Eye (tissue), 1 donor: Measurements from ENCODE around the gene KCNMB2.
"Not testable (repeated sequence)": the region's sequence is repeated elsewhere in the genome, so short reads cannot be mapped to it uniquely, and the experiment has no call there.

ENCODE experiments used
- DNase-seq: peaks from one replicate; pipeline ENCODE4 v3.0.0-alpha.2; 2015

The KCNMB2 gene

DNA sequence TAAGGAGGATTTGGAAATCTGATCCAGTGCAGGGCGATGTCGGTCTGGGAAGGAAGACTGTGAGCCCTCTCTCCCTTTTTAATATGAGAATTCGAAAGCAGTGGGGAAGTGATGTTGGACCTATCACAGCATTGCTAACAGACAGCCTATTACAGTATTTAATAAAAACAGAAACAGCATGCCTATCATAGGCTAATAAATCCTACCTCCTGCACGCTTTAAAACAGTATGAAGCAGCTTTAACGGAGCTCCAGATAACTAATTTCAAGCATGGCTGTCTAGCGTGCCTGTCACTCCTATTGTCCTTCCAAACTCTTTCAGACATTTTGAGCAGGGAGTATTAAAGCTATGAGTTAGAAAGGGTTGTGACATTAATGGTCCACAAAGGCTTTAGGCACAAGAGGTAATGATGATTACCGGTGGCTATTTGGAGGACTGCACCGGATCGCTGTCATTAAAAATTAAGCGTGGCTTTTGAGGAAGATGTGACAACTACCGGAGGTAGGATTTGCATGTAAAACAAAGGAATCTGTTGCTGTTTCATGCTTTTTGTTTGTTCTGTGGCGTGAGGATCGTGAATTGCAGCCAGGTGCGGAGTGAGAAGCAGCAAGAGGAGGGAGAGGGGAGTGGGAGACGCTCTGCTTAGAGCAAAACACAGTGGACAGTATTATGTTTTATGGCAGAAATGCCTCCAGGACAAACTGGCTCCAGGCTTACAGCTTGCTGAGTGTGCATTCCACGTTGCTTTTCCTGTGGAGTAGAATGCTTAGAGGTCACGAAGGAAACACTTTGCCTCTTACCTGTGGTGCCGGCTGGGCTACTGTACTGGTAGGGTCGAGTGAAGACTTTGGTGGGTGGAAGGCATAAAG is at the start of gene KCNMB2:
KCNMB2 (plus strand) TSS at position 226 of the 869 bp plus-strand sequence.
- peak; percentile 77 for DNase-seq

DNA sequence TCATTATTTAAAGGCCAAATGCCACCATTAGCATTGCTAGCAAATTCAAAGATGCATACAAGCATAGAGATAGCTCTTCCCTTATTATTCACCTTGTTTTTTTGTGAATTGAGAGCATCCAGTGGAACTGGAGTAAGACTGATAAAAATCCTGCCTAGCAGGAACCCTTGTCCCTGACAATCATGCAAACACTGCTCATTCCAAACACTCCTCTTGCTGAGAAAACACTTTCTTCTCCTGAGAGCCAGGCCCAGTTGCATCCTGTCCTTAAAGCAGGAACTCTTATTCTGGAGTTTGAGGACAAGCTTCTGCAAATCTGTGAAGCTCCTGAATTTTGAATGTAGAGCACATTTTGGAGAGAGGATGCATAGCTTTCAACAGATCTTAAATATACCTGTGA is 49.3 kb upstream of the KCNMB2 start:
- no peak for DNase-seq

DNA sequence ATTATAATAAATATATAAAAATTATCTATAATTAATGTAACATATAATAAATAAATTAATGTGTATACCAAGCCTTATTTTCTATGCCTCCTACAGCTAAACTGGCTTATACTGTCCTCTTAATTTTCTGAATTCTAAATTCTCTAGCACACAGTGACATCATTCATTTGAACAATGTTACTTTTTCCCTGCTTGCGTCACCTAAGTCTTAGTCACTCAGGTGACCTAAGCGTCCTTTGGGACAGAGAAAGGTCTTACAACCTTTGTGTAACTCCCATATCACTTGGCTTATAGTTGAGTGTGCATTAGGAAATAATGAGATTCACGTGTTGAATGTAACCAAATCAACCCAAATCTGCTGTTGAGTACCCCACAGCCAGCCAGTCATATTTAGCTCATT is 48.5 kb upstream of the KCNMB2 start:
- DNase-seq: no peak

DNA sequence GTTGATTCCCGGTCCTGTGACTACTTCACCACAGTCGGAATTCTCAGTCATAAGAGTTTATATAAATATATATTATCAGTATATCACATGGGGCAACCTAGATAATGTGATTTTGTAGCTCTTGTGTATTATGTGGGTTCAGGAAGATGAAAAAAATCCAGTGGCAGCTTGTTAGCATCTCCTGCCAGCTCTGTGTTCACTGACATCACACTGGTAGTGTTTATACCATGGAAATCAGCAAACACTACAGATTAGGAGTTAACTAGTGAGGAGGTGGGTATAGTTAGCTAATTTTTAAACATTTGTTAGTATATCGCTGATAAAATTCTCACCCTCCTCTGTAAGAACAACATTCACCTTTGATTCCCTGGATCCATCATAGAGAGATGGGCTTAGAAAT is 44.5 kb upstream of the KCNMB2 start:
- DNase-seq: no peak

DNA sequence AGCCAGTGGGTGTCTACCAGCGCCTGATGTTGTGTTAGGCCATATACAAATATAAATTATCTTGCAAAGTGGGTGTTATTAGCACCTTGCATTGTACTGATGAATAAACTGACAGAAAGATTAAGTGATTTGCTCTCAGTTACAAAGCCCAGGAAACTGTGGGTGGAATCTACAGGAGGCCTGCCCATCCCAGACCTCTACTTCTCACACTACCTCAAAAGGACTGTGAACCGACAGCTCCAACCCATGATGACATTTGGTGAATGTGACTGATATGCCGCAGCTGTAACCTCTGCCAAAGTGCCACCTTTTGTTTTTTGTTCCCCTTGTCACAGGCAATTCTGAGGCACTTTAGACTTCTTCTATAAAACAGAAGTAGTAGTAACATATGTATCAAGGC is 43.7 kb upstream of the KCNMB2 start:
- no peak for DNase-seq

DNA sequence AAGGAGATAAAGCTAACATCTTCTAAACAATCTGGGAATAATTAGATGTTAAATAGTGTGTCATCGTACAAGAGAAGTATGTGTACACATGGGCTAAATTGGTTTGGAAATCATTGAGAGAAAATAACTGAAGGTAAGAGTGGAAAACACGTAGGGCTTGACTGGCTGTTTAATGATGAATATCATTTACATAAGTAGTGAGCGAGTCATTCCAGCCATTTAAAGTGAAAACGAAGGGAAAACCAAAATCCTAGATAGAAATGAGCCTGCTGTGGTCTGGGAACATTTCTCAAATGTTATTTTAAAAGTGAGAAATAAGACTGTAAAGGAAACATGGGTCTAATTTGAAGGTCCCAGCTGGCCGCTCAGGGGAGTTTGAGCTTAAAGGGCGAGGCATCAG is 41.9 kb upstream of the KCNMB2 start:
- DNase-seq: no peak

DNA sequence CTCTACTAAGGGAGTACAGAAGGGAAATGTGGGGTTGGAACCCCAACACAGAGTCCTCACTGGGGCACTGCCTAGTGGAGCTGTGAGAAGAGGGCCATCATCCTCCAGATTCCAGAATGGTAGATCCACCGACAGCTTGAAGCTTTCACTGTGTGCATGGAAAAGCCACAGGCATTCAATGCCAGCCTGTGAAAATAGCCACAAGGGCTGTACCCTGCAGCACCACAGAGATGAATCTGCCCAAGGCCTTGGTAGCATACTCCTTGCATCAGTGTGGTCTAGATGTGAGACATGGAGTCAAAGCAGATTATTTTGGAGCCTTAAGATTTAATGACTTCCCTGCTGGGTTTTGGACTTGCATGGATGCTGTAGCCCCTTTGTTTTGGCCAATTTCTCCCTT is 39.3 kb upstream of the KCNMB2 start:
- no peak for DNase-seq

DNA sequence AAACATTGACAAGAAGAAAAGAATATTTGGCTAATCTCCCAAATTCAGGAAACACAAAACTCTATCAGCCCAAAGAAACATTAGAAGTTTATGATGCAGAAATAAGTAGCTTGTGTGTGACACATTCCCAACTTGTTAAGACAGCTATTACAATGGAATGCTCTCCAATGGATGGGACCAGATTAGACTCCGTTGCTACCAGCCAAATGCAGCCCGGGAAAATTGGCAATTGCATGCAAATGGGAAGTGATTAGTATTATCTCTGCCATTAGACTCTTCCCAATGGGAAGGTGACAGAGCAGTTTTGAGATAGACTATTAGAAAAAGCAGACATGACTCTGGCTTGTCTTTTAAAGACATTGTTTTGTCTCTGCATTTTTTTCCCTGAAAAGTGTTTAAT is 37.4 kb upstream of the KCNMB2 start:
- no peak for DNase-seq

DNA sequence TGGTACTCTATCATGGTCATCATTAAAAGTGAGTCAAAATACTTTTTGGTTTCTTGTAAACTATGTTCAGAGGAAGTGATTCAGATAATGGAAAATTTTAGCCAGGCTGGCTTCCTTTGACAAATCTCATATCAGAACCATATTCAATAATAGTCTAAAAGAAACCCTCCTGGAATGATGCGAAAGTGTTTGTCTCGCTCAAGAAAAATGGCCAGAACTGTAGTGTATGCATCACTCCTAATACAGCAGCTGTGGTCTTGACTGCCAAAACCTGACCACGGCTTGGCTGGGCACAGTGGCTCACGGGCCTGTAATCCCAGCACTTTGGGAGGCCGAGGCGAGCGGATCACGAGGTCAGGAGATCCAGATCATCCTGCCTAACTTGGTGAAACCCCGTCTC is 35.6 kb upstream of the KCNMB2 start:
- DNase-seq: no peak

DNA sequence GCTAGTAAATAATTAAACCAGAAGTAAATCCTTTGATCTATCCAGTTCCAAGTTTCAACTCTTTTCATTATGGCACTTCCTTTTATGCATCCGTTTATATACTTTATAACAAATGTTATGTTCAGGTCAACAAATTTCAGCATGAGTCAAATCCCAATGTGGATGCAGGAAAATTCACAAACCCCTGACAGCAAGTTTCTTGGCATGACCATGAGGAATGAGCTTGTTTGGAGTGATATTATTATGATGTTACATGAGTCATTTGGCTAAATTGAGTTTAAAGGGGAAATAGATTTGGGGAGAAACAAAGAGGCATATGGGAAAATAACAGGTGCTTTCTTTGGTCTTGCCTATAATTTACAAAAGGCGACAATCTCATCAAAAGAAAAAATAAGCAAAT is 32.1 kb upstream of the KCNMB2 start:
- no peak for DNase-seq

DNA sequence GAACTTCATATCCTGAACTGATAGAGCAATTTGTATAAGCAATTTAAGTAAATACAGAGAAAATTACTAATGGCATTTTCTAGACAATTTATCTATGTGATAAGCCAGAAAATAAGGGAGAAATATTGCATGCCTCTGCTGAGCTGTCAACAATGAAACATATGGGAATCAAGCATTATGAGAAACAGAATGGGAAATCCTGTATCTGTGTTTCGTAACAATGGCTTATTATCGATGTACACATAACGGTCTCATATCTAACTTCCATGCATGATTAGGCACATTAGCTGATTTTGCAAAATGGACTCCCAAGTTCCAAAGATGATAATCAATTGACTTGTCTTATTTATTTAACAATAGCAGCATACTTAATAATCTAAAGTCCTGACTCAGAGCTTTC is 30.4 kb upstream of the KCNMB2 start:
- no peak for DNase-seq

DNA sequence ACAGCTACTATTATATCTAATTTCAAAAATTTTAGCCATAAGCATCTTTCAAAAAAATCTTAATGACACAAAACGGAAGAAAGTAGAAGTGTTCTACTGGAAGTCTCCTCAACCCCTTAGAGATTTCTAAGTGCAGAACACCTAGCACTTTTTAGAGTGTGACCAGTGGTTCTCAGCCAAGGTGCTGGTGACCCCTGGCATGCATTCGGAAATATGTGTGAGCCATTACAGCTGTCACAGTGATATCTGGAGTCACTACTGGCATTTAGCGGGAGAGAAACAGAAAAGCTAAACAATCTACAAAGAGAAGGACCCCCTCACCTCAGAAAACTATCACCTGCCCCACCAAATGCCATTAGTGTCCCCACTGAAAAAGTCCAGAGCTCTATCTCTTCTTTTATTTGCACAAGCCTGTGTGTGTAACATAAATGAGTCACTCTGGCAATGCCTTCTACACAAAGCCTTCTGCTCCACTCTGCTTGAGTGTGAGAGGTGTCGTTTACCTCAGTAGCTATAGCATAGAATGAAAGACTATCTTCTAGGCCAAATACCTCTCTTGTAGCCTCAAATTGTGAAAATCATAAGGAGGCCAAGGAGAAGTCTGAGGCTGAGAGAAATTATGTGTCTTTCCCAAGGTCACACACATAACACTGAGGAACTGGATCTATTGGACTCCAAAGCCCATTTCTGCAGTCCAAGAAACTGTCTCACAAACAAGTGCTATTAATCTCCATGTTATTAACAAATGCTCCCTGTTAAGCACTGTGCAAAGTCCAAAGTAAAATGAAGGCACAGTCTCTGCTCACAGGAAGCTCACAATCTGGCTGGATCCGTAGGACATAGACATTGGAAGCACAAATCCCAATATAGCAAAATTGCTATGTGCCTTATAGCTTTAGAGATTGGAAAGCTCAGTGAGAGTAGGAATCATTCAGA is 28.5 kb upstream of the KCNMB2 start:
- no peak for DNase-seq

DNA sequence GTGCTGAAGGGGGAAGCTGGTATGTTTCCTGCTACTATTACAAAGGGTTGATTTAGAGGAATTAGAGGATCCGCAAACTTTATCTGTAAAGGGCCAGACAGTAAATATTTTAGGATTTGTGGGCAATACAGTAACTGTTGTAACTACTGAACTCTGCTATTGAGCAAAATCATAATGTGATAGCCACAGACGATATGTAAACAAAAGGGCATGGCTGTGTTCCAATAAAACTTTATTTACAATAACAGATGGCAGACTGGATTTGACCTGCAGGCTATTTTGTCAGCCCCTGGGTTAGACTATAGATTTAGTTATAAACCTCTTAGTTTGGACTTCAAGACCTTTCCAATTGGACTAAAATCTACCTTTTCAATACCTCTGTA is 27.8 kb upstream of the KCNMB2 start:
- no peak for DNase-seq

DNA sequence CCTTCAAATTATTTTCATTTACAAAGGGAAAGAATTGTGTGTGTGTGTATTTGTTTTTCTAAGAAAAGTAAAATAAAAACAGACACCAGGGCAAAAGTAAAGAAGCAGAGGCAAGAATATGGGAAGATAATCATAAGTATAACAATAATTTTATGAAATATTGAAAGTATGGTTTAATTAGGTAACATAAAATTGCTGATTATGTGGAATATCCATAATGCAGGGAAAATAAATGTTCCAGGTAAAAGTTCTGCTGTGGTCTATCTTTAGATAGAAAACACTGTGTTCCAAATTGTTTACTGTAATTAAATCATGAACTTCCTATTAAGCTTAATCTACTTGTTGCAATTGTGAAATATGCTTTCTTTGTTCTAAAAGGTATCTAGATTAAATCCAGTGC is 25.7 kb upstream of the KCNMB2 start:
- DNase-seq: no peak

DNA sequence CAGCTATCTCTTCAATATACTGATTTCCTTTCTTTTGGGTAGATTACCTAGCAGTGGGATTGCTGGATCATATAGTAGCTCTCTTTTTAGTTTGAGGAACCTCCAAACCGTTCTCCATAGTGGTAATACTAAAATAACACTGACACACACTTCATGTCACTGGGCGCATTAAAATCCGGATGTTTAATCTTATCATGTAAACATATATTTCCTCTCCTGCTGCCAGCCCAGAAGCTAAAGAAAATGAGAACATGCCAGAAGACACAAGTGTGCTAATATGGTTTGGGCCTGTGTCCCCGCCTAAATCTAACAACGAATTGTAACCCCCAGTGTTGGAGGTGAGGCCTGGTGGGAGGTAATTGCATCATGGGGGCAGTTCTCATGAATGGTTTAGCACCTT is 23.6 kb upstream of the KCNMB2 start:
- no peak for DNase-seq

DNA sequence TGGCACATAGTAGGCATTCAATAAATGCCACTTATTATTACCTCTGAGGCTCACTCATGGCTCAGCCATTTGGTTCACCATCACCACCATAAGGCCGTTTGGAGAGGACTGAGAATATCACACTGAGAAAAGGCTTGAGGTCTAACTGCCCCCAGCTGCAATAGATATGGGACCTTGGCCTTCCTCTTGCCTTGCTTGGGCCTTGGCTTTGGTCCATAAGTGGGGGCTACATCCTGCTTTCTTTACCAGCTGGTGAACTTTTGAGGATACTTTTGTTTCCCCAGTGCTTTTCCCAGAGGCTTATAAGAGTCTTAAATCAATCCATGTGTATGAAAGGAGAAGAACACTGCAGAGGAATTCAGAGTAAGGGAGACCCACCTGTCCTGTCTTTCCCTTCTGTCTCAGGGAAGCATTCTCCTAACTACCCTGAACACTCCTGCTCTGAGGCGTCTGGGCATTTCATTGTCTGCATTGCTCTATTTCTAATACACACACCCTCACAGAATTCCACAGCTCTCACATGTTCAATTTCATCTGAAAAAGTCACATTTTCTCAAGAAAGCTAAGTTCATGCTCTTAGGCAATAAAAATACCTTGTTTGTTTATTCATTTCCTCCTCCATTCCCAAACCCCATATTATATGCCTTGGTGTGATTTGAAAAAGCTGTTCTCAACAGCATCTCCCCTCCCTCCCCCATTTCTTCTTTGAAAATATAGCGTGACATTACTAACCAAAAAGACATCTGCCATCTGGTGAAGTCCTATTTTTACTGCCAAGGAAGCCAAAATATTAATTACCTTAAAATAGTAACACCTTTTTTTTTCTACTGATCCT is 22.5 kb upstream of the KCNMB2 start:
- DNase-seq: no peak

DNA sequence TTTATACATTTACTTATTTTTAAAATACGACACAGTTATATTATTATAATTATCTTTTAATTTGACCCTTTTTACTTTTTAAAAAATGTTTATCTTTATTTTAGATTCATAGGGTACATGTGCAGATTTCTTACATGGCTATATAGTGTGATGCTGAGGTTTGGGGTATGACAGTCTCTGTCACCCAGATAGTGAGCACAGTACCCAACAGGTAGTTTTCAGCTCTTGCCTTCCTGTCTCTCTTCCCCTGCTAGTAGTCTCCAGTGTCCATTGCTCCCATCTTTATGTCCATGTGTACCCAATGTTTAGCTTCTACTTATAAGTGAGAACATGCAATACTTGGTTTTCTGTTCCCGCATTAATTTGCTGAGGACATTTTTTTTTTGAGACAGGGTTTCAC is 21.8 kb upstream of the KCNMB2 start:
- DNase-seq: no peak

DNA sequence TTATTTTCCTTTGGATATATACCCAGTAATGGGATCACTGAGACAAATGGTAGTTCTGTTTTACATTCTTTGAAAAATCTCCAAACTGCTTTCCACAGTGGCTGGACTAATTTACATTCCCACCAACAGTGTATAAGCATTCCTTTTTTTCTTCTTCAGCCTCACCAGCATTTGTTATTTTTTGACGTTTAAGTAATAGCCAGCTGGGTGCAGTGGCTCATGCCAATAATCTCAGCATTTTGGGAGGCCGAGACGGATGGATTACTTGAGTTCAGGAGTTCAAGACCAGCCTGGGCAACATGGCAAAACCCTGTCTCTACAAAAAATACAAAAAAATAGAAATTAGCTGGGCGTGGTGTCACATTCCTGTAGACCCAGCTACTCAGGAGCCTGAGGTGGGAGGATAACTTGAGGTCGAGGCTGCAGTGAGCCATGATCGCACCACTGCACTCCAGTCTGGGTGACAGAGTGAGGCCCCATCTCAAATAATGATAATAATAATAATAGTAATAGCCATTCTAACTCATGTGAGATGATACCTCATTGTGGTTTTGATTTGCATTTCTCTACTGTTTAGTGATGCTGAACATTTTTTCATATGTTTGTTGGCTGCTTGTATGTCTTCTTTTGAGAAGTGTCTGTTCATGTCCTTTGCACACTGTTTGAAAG is 21.0 kb upstream of the KCNMB2 start:
- DNase-seq: not testable (repeated sequence)

DNA sequence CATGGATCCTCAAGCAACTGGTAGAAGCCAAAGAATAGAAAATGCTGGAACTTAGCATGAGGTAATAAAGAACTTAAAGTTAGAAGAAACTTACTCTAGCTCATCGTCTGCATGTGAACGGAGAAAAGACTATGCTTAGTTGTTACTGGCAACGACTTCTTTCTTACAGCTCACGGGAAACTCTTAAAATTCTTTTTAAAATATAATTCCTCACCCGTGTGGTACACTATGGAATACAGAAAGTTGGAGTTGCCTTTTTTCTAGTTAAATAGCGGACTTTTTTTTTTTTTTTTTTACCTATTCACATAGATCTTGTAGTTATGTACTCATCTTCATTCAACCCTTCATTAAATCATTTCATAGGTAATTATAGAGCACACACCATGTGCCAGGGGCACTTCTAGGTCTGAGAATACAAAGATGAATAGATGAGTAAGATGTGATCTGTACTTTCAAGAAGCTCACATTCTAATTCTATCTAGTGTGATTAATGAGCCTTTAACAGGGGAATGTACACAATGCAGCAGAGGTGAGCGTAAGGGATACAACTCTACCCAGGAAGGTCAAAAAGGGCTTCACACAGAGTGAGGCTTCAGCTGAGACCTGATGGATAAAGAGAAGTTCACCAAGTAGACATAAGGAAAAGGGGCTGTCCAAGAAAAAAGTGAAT is 18.4 kb upstream of the KCNMB2 start:
- DNase-seq: no peak

DNA sequence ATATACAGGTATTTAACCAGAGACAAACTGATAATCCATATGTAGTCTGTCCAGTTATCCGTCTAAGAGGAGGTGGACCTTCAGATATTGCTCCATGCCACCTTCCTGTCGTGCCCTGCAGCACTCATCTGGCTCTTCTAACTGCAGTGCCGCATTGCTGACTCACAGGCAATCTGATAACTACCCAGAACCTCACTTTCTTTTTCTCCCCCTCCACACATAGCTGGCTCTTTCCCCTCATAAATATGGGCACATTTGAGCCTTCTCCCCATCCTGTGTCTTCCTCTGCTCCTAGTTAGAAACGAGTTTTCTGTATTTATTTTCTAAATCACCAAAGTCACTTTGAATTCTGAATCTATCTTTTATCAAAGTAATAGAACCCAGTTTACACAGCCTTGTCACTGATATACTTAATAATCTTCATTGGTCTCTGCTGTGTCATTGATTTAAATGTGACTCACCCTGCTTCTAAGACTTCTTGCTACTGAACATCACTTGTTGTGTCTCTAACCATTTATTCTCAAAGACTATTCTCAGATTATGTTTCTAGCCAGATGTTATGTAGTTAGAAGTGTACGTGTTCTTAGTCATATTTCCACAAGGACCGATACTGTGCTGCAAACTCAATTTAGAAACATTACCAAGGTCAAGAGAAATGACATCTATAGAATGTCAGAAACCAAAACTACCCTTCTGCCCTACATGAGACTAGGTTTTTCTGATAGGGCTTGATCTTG is 17.4 kb upstream of the KCNMB2 start:
- no peak for DNase-seq

DNA sequence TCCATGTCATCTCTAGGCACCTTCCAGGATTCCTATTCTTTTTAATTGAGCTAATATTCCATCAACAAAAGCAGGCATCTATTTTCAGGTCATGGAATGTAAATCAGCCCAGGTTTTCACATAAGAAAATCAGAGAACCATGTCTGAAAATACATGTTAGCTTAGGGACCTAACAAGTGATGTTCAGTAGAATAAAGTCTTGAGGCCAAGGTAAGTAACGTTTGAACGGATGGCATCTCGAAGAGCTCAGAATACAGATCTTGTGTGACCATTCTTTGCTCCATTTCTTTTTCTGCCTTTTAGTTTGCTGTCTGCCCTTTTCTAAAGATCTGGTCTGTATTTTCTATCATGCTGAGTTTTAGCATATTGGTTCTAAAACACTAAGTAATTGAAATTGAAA is 16.5 kb upstream of the KCNMB2 start:
- DNase-seq: no peak
